DND-41 (cell line): ENCODE results near the gene MAN1B1.

Experiments
- CTCF ChIP-seq: IDR thresholded peaks from 2 replicates; pipeline ENCODE4 v1.5.1; 2012; ENCODE audit warnings: borderline replicate concordance, low read length, moderate library complexity, mild to moderate bottlenecking; ENCODE audit not compliant: poor library complexity, severe bottlenecking; ENCODE audit errors: extremely low read depth
- EZH2 ChIP-seq: IDR thresholded peaks from 3 replicates; pipeline ENCODE4 v1.6.1; 2012; ENCODE audit warnings: borderline replicate concordance, low read depth, mild to moderate bottlenecking, moderate library complexity, low read length, inconsistent platforms; ENCODE audit not compliant: severe bottlenecking

- no peak for TF ChIP-seq CTCF
- TF ChIP-seq EZH2, result no peak
Measured at GRCh38 chr9:137127301-137128157, 40.7 kb downstream of the MAN1B1 start.
